Measurements from ENCODE around the gene PRND. TPM values are rescaled to one million over a fixed set of nuclear protein-coding genes. Genes with fewer than 3 reads are reported as not detected.

Gene PRND
- total RNA-seq, 2 donors from 2014 or later, result 0.24 to 0.88 TPM

- Mint-ChIP-seq H3K27me3 (ENCODE audit: insufficient read depth) (no peaks in the 10 kb centered on the region), H3K9me3 (peaks cover 1% of the 10 kb centered on the region), H3K36me3 (ENCODE audit: low read depth) (no peaks in the 10 kb centered on the region), H3K27ac (no peak overlapping the region), H3K4me1 (peaks cover 1% of the 10 kb centered on the region), H3K4me3 (no peak overlapping the region)
- Histone ChIP-seq H3K9me3 (ENCODE audit: control insufficient read depth, low read length) (no peaks in the 10 kb centered on the region), H3K27ac (ENCODE audit: low read depth, low read length) (no peak overlapping the region), H3K36me3 (ENCODE audit: control insufficient read depth, insufficient read depth, low read length) (no peaks in the 10 kb centered on the region), H3K4me1 (ENCODE audit: control insufficient read depth, insufficient read depth, low read length) (peaks cover under 1% of the 10 kb centered on the region), H3K9ac (ENCODE audit: extremely low read depth, low read length, poor library complexity, severe bottlenecking) (no peak overlapping the region), H3K4me3 (ENCODE audit: low read length) (no peak overlapping the region), H3K27me3 (ENCODE audit: control insufficient read depth, insufficient read depth, low read length, poor library complexity, severe bottlenecking) (no peaks in the 10 kb centered on the region)
- DNase-seq, result peak; percentile 22
- TF ChIP-seq CTCF (conservative IDR thresholded peaks at IDR 0.05), result no peak
- WGBS, 2 experiments (ENCODE audit: insufficient coverage in 1 of 2, insufficient read length in 1 of 2), result 95 to 100% methylated on average over 1 of the region's 1 CpG
Observed at GRCh38 chr20:4714818-4715217, 6.9 kb upstream of the PRND start.

GRCh38 chr20:4717816-4718570, 3.7 kb upstream of the PRND start:
- Histone ChIP-seq H3K27me3 (ENCODE audit: control insufficient read depth, insufficient read depth, low read length, poor library complexity, severe bottlenecking) (no peaks in the 10 kb centered on the region), H3K27ac (ENCODE audit: low read depth, low read length) (no peak overlapping the region), H3K4me1 (ENCODE audit: control insufficient read depth, insufficient read depth, low read length) (peaks cover 11% of the 10 kb centered on the region), H3K9me3 (ENCODE audit: control insufficient read depth, low read length) (no peaks in the 10 kb centered on the region), H3K4me3 (ENCODE audit: low read length) (no peak overlapping the region), H3K9ac (ENCODE audit: extremely low read depth, low read length, poor library complexity, severe bottlenecking) (no peak overlapping the region), H3K36me3 (ENCODE audit: control insufficient read depth, insufficient read depth, low read length) (no peaks in the 10 kb centered on the region)
- 85 to 97% methylated on average over 6 to 10 of the region's 12 CpGs for WGBS, 2 experiments (ENCODE audit: insufficient coverage in 1 of 2, insufficient read length in 1 of 2)
- peaks cover 19% of the 10 kb centered on the region for H3K4me1 Mint-ChIP-seq
- no peak overlapping the region for H3K4me3 Mint-ChIP-seq
- H3K36me3 Mint-ChIP-seq (ENCODE audit: low read depth), result no peaks in the 10 kb centered on the region
- H3K27me3 Mint-ChIP-seq (ENCODE audit: insufficient read depth), result no peaks in the 10 kb centered on the region
- no peak overlapping the region for H3K27ac Mint-ChIP-seq
- DNase-seq, result peak; percentile 35
- H3K9me3 Mint-ChIP-seq, result peaks cover 1% of the 10 kb centered on the region
- TF ChIP-seq CTCF (conservative IDR thresholded peaks at IDR 0.05), result no peak

- WGBS, 2 experiments (ENCODE audit: insufficient coverage in 1 of 2, insufficient read length in 1 of 2), result 95 to 100% methylated on average over 1 to 2 of the region's 2 CpGs
- Mint-ChIP-seq H3K36me3 (ENCODE audit: low read depth) (no peaks in the 10 kb centered on the region), H3K9me3 (peaks cover 1% of the 10 kb centered on the region), H3K4me3 (no peak overlapping the region), H3K4me1 (peaks cover 19% of the 10 kb centered on the region), H3K27me3 (ENCODE audit: insufficient read depth) (no peaks in the 10 kb centered on the region), H3K27ac (no peak overlapping the region)
- no peak for TF ChIP-seq CTCF (conservative IDR thresholded peaks at IDR 0.05)
- Histone ChIP-seq H3K9ac (ENCODE audit: extremely low read depth, low read length, poor library complexity, severe bottlenecking) (no peak overlapping the region), H3K36me3 (ENCODE audit: control insufficient read depth, insufficient read depth, low read length) (no peaks in the 10 kb centered on the region), H3K9me3 (ENCODE audit: control insufficient read depth, low read length) (no peaks in the 10 kb centered on the region), H3K4me3 (ENCODE audit: low read length) (no peak overlapping the region), H3K27me3 (ENCODE audit: control insufficient read depth, insufficient read depth, low read length, poor library complexity, severe bottlenecking) (no peaks in the 10 kb centered on the region), H3K4me1 (ENCODE audit: control insufficient read depth, insufficient read depth, low read length) (peaks cover 11% of the 10 kb centered on the region), H3K27ac (ENCODE audit: low read depth, low read length) (no peak overlapping the region)
- no peak for DNase-seq
Observed at GRCh38 chr20:4719190-4719589, 2.5 kb upstream of the PRND start.

All from endodermal cell (in vitro differentiated cells).